HEK293 (cell line): ENCODE data around the gene KRT8.

ENCODE experiments used
- KLF16 ChIP-seq: fragments of 450-650 bp; formaldehyde crosslinking; IDR thresholded peaks from 2 replicates; pipeline ENCODE4 v1.5.1; 2017; ENCODE audit warnings: missing biosample characterization, missing genetic modification characterization
- ZNF121 ChIP-seq: fragments of 450-650 bp; formaldehyde crosslinking; IDR thresholded peaks from 2 replicates; pipeline ENCODE4 v1.5.1; 2016; ENCODE audit warnings: missing biosample characterization, missing genetic modification characterization
- ZNF274 ChIP-seq, 2 experiments: fragments of 200-500 bp in 1 of 2; fragments of 450-650 bp in 1 of 2; sonication (Bioruptor generic) in 1 of 2; formaldehyde crosslinking in 1 of 2; IDR thresholded peaks; 2 replicates each; pipeline versions ENCODE4 v1.5.1 to v1.6.1; 2014 to 2016; ENCODE audit warnings: borderline replicate concordance in 1 of 2, inconsistent platforms in 1 of 2, low read length in 1 of 2, missing biosample characterization in 1 of 2, missing genetic modification characterization in 1 of 2
- TF ChIP-seq, protein P1 (sequence below): fragments of 450-650 bp; formaldehyde crosslinking; IDR thresholded peaks from 2 replicates; pipeline ENCODE4 v1.5.1; 2016; ENCODE audit warnings: missing biosample characterization, missing genetic modification characterization
- TF ChIP-seq, protein P2 (sequence below): fragments of 450-650 bp; formaldehyde crosslinking; IDR thresholded peaks from 2 replicates; pipeline ENCODE4 v1.5.1; 2016; ENCODE audit warnings: missing biosample characterization, missing genetic modification characterization
- TF ChIP-seq, protein P3 (sequence below): fragments of 450-650 bp; formaldehyde crosslinking; IDR thresholded peaks from 2 replicates; pipeline ENCODE4 v1.5.1; 2016; ENCODE audit warnings: missing biosample characterization, missing genetic modification characterization

DNA sequence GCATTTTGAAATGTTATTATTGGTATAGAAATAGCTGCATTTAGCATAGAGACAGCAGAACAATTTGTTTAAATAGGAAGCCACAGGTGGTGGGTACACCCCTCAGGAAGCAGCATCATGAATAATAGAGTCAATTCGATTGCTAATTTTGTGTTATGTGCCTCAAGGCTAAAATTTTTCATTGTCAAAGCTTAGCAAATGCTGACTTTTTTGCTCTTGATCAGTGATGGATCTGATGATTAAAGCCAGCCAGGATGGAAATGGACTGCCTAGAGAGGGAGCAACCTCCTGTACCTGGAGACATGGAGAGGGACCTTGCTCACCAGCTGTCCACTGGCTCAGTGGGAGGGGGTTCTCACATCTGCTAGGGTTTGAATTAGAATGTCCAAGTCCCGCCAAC is 4.5 kb upstream of the KRT8 start:
- TF ChIP-seq ZNF274 (IDR thresholded peaks at IDR 0.05; ENCODE audit: low read length) = no peak
- TF ChIP-seq ZNF274 (tag by site-specific recombination; IDR thresholded peaks at IDR 0.05; ENCODE audit: borderline replicate concordance) = no peak
- no peak for TF ChIP-seq ZNF121
- TF ChIP-seq KLF16 (tag by site-specific recombination) = no peak
- TF ChIP-seq, protein P1, sequence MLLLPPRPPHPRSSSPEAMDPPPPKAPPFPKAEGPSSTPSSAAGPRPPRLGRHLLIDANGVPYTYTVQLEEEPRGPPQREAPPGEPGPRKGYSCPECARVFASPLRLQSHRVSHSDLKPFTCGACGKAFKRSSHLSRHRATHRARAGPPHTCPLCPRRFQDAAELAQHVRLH (tag by site-specific recombination) = no peak
- TF ChIP-seq, protein P2, sequence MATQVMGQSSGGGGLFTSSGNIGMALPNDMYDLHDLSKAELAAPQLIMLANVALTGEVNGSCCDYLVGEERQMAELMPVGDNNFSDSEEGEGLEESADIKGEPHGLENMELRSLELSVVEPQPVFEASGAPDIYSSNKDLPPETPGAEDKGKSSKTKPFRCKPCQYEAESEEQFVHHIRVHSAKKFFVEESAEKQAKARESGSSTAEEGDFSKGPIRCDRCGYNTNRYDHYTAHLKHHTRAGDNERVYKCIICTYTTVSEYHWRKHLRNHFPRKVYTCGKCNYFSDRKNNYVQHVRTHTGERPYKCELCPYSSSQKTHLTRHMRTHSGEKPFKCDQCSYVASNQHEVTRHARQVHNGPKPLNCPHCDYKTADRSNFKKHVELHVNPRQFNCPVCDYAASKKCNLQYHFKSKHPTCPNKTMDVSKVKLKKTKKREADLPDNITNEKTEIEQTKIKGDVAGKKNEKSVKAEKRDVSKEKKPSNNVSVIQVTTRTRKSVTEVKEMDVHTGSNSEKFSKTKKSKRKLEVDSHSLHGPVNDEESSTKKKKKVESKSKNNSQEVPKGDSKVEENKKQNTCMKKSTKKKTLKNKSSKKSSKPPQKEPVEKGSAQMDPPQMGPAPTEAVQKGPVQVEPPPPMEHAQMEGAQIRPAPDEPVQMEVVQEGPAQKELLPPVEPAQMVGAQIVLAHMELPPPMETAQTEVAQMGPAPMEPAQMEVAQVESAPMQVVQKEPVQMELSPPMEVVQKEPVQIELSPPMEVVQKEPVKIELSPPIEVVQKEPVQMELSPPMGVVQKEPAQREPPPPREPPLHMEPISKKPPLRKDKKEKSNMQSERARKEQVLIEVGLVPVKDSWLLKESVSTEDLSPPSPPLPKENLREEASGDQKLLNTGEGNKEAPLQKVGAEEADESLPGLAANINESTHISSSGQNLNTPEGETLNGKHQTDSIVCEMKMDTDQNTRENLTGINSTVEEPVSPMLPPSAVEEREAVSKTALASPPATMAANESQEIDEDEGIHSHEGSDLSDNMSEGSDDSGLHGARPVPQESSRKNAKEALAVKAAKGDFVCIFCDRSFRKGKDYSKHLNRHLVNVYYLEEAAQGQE = no peak
- TF ChIP-seq, protein P3, sequence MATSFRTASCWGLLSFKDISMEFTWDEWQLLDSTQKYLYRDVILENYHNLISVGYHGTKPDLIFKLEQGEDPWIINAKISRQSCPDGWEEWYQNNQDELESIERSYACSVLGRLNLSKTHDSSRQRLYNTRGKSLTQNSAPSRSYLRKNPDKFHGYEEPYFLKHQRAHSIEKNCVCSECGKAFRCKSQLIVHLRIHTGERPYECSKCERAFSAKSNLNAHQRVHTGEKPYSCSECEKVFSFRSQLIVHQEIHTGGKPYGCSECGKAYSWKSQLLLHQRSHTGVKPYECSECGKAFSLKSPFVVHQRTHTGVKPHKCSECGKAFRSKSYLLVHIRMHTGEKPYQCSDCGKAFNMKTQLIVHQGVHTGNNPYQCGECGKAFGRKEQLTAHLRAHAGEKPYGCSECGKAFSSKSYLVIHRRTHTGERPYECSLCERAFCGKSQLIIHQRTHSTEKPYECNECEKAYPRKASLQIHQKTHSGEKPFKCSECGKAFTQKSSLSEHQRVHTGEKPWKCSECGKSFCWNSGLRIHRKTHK (tag by site-specific recombination) = no peak
